H9 (cell line): Measurements from ENCODE around the gene CHD6. TPM values are rescaled to one million over a fixed set of nuclear protein-coding genes. Genes with fewer than 3 reads are reported as not detected.

Experiments used
- DNase-seq: peaks from one replicate; pipeline ENCODE4 v3.0.0-alpha.2; 2017
- H2AFZ ChIP-seq: one replicate; pipeline ENCODE4 v1.6.1; 2013; ENCODE audit warnings: mild to moderate bottlenecking, low read length, control low read depth, moderate library complexity
- H2AK5ac ChIP-seq: 2 replicates; pipeline ENCODE4 v1.6.1; 2013; ENCODE audit warnings: low read length, control low read depth, mixed read lengths; ENCODE audit not compliant: insufficient read length
- H2BK120ac ChIP-seq: one replicate; pipeline ENCODE4 v1.6.1; 2013; ENCODE audit warnings: low read depth, mild to moderate bottlenecking, low read length, control low read depth, inconsistent platforms; ENCODE audit not compliant: poor library complexity, severe bottlenecking
- H2BK12ac ChIP-seq: 2 replicates; pipeline ENCODE4 v1.6.1; 2013; ENCODE audit warnings: low read length, control low read depth, mixed read lengths, low read depth; ENCODE audit not compliant: insufficient read length
- H2BK15ac ChIP-seq: 2 replicates; pipeline ENCODE4 v1.6.1; 2013; ENCODE audit warnings: low read depth, low read length, control low read depth
- H2BK20ac ChIP-seq: one replicate; pipeline ENCODE4 v1.6.1; 2013; ENCODE audit warnings: low read depth, mild to moderate bottlenecking, low read length, control low read depth, inconsistent platforms; ENCODE audit not compliant: poor library complexity, severe bottlenecking
- H2BK5ac ChIP-seq: 2 replicates; pipeline ENCODE4 v1.6.1; 2013; ENCODE audit warnings: low read length, control low read depth, mixed read lengths; ENCODE audit not compliant: insufficient read length
- H3K14ac ChIP-seq: 2 replicates; pipeline ENCODE4 v1.6.1; 2013; ENCODE audit warnings: low read length, control low read depth; ENCODE audit not compliant: insufficient read depth
- H3K18ac ChIP-seq: 2 replicates; pipeline ENCODE4 v1.6.1; 2013; ENCODE audit warnings: low read depth, mild to moderate bottlenecking, mixed read lengths, low read length, control low read depth; ENCODE audit not compliant: insufficient read length
- H3K23ac ChIP-seq: 2 replicates; pipeline ENCODE4 v1.6.1; 2013; ENCODE audit warnings: low read length, control low read depth, mixed read lengths, low read depth; ENCODE audit not compliant: insufficient read length
- H3K23me2 ChIP-seq: 2 replicates; pipeline ENCODE4 v1.6.1; 2013; ENCODE audit warnings: low read depth, mild to moderate bottlenecking, mixed read lengths, low read length, control low read depth; ENCODE audit not compliant: insufficient read length, poor library complexity, severe bottlenecking
- H3K27ac ChIP-seq: 2 replicates; pipeline ENCODE4 v1.5.1; 2013; ENCODE audit warnings: low read length, control low read depth, mixed read lengths, low read depth; ENCODE audit not compliant: insufficient read length
- H3K27me3 ChIP-seq: 2 replicates; pipeline ENCODE4 v1.6.1; 2013; ENCODE audit warnings: low read length, control low read depth, inconsistent platforms; ENCODE audit not compliant: insufficient read depth
- H3K4ac ChIP-seq: 2 replicates; pipeline ENCODE4 v1.6.1; 2013; ENCODE audit warnings: low read depth, mild to moderate bottlenecking, control low read depth, inconsistent platforms, low read length, moderate library complexity
- H3K4me1 ChIP-seq: 2 replicates; pipeline ENCODE4 v1.6.1; 2013; ENCODE audit warnings: low read length, control low read depth, inconsistent platforms; ENCODE audit not compliant: insufficient read depth
- H3K4me2 ChIP-seq: 2 replicates; pipeline ENCODE4 v1.6.1; 2013; ENCODE audit warnings: low read length, control low read depth, mixed read lengths; ENCODE audit not compliant: insufficient read length, insufficient read depth
- H3K56ac ChIP-seq: 2 replicates; pipeline ENCODE4 v1.6.1; 2013; ENCODE audit warnings: low read depth, mild to moderate bottlenecking, mixed read lengths, low read length, control low read depth; ENCODE audit not compliant: insufficient read length
- H3K79me1 ChIP-seq: 2 replicates; pipeline ENCODE4 v1.6.1; 2013; ENCODE audit warnings: low read depth, mild to moderate bottlenecking, moderate library complexity, low read length, control low read depth, inconsistent platforms; ENCODE audit not compliant: insufficient read depth, poor library complexity, severe bottlenecking
- H3K79me2 ChIP-seq: 2 replicates; pipeline ENCODE4 v1.6.1; 2013; ENCODE audit warnings: low read length, control low read depth, inconsistent platforms; ENCODE audit not compliant: insufficient read depth
- H3K9ac ChIP-seq: 2 replicates; pipeline ENCODE4 v1.6.1; 2013; ENCODE audit warnings: low read length, control low read depth, mixed read lengths; ENCODE audit not compliant: insufficient read length; ENCODE audit errors: extremely low read depth
- H3K9me3 ChIP-seq: one replicate; pipeline ENCODE4 v1.6.1; 2013; ENCODE audit warnings: low read depth, low read length, inconsistent platforms; ENCODE audit not compliant: control insufficient read depth
- H3T11ph ChIP-seq: one replicate; pipeline ENCODE4 v1.6.1; 2013; ENCODE audit warnings: mild to moderate bottlenecking, low read length, control low read depth, inconsistent platforms
- H4K20me1 ChIP-seq: one replicate; pipeline ENCODE4 v1.6.1; 2013; ENCODE audit not compliant: control insufficient read depth, insufficient read length, insufficient read depth
- H4K5ac ChIP-seq: 2 replicates; pipeline ENCODE4 v1.6.1; 2013; ENCODE audit warnings: low read depth, mild to moderate bottlenecking, mixed read lengths, low read length, control low read depth; ENCODE audit not compliant: insufficient read length
- H4K8ac ChIP-seq: replicated peaks from 2 replicates; pipeline ENCODE4 v1.6.1; 2013; ENCODE audit warnings: low read length, control low read depth, mixed read lengths, low read depth; ENCODE audit not compliant: insufficient read length
- H4K91ac ChIP-seq: 2 replicates; pipeline ENCODE4 v1.6.1; 2013; ENCODE audit warnings: low read depth, mild to moderate bottlenecking, moderate library complexity, mixed read lengths, low read length, control low read depth; ENCODE audit not compliant: insufficient read length
- H3K27ac Mint-ChIP-seq, 3 experiments: 2 replicates in 2 of 3; 3 replicates in 1 of 3; pipeline ENCODE4 v1.8.0; 2020 to 2021; ENCODE audit warnings: mixed read lengths in 3 of 3, mild to moderate bottlenecking in 1 of 3, moderate library complexity in 1 of 3
- H3K27me3 Mint-ChIP-seq: 2 replicates; pipeline ENCODE4 v1.8.0; 2021; ENCODE audit warnings: low read depth, mild to moderate bottlenecking, moderate library complexity, mixed read lengths
- H3K36me3 Mint-ChIP-seq, 3 experiments: 2 replicates in 2 of 3; 3 replicates in 1 of 3; pipeline ENCODE4 v1.8.0; 2020 to 2021; ENCODE audit warnings: low read depth in 3 of 3, mixed read lengths in 3 of 3; ENCODE audit not compliant: insufficient read depth in 1 of 3
- H3K4me1 Mint-ChIP-seq, 2 experiments: 2 replicates each; pipeline ENCODE4 v1.8.0; 2020; ENCODE audit warnings: mixed read lengths in 2 of 2
- H3K4me3 Mint-ChIP-seq, 2 experiments: 2 replicates in 1 of 2; 3 replicates in 1 of 2; pipeline ENCODE4 v1.8.0; 2020 to 2021; ENCODE audit warnings: mild to moderate bottlenecking in 2 of 2, mixed read lengths in 2 of 2, moderate library complexity in 1 of 2
- H3K9me3 Mint-ChIP-seq, 2 experiments: 2 replicates in 1 of 2; 3 replicates in 1 of 2; pipeline ENCODE4 v1.8.0; 2020; ENCODE audit warnings: mild to moderate bottlenecking in 2 of 2, mixed read lengths in 2 of 2, moderate library complexity in 1 of 2
- CTCF ChIP-seq: fragments of 200-600 bp; sonication (generic); conservative IDR thresholded peaks from 3 replicates; pipeline ENCODE4 v1.8.0; 2021; ENCODE audit warnings: antibody characterized with exemption, mild to moderate bottlenecking
- WGBS: extraction: QIAGEN DNeasy Blood & Tissue Kit; methylation state at CpG from one replicate; pipeline ENCODE4 v1.1.7; 2013; ENCODE audit warnings: missing lambda C conversion rate, low lambda C conversion rate, mixed read lengths; ENCODE audit not compliant: insufficient read length; ENCODE audit errors: extremely low coverage; 5-methylcytosine and 5-hydroxymethylcytosine counted together
- total RNA-seq: library from RNA; stranded (reverse); gene quantifications from 2 replicates; pipeline ENCODE4 v1.2.1, GENCODE V29; 2021

Gene CHD6
- total RNA-seq, 1 experiment from 2014 or later, result 51.5 TPM

- Histone ChIP-seq H3K27ac (no peak overlapping the region), H2BK5ac (no peak overlapping the region), H2BK20ac (no peak overlapping the region), H3K4me1 (peaks cover 19% of the 10 kb centered on the region; the same call in 1 of the 2 replicates), H3K23ac (no peak overlapping the region), H2BK120ac (no peak overlapping the region), H3T11ph (no peak overlapping the region), H3K23me2 (no peaks in the 10 kb centered on the region), H4K5ac (no peak overlapping the region), H2AFZ (no peak overlapping the region), H2BK12ac (no peak overlapping the region), H4K8ac (no peak overlapping the region), H3K79me1 (no peaks in the 10 kb centered on the region), H3K18ac (no peak overlapping the region), H3K56ac (no peak overlapping the region), H4K20me1 (no peaks in the 10 kb centered on the region), H3K79me2 (no peaks in the 10 kb centered on the region), H3K14ac (no peak overlapping the region), H3K9me3 (no peaks in the 10 kb centered on the region), H3K4me2 (no peak overlapping the region), H2BK15ac (no peak overlapping the region), H3K4ac (no peak overlapping the region), H2AK5ac (no peak overlapping the region), H3K9ac (no peak overlapping the region), H3K27me3 (no peaks in the 10 kb centered on the region), H4K91ac (no peak overlapping the region)
- H3K9me3 Mint-ChIP-seq, result no peaks in the 10 kb centered on the region
- H3K4me3 Mint-ChIP-seq, result no peak overlapping the region
- no CpG with 5 or more reads among the region's 3 CpGs for WGBS
- peaks cover 24 to 34% of the 10 kb centered on the region in 2 experiments for H3K4me1 Mint-ChIP-seq
- no peaks in the 10 kb centered on the region for H3K36me3 Mint-ChIP-seq
- no peaks in the 10 kb centered on the region for H3K27me3 Mint-ChIP-seq
- no peak for TF ChIP-seq CTCF
- H3K27ac Mint-ChIP-seq, result no peak overlapping the region
- no peak for DNase-seq
Observed at GRCh38 chr20:41649489-41649888, 31.3 kb upstream of the CHD6 start.
